NB4 (cell line): Measurements from ENCODE around the gene IL17D.

ENCODE experiments used
- DNase-seq: peaks from one replicate; pipeline ENCODE4 v3.0.0; 2010; ENCODE audit warnings: low read depth
- H3K4me3 ChIP-seq: one replicate; pipeline ENCODE4 v1.5.1; 2011; ENCODE audit warnings: mild to moderate bottlenecking, low read depth, low read length, moderate library complexity
- CTCF ChIP-seq: IDR thresholded peaks from one replicate; pipeline ENCODE4 v1.5.1; 2012; ENCODE audit warnings: low read depth, low read length
- MAX ChIP-seq: IDR thresholded peaks from 2 replicates; pipeline ENCODE4 v1.6.1; 2011; ENCODE audit warnings: low read depth, low read length
- MYC ChIP-seq: IDR thresholded peaks from 2 replicates; pipeline ENCODE4 v1.6.1; 2011; ENCODE audit warnings: low read depth, low read length
- POLR2A ChIP-seq: IDR thresholded peaks from 2 replicates; pipeline ENCODE4 v1.6.1; 2011; ENCODE audit warnings: mild to moderate bottlenecking; ENCODE audit not compliant: insufficient read length; ENCODE audit errors: extremely low read depth

IL17D gene

GRCh38 chr13:20749377-20749776 lies 45.9 kb downstream of the IL17D start:
- no peak overlapping the region for H3K4me3 ChIP-seq
- TF ChIP-seq POLR2A (no peak), MAX (no peak), MYC (no peak), CTCF (no peak)
- no peak for DNase-seq

GRCh38 chr13:20754009-20754408 lies 50.5 kb downstream of the IL17D start:
- TF ChIP-seq MAX (no peak), CTCF (no peak), POLR2A (no peak), MYC (no peak)
- no peak overlapping the region for H3K4me3 ChIP-seq
- DNase-seq = no peak

- no peak overlapping the region for H3K4me3 ChIP-seq
- DNase-seq = no peak
- no peak for TF ChIP-seq MAX
- TF ChIP-seq CTCF = no peak
- no peak for TF ChIP-seq POLR2A
- no peak for TF ChIP-seq MYC
Observed at GRCh38 chr13:20760872-20761271, 57.4 kb downstream of the IL17D start.

- no peak overlapping the region for H3K4me3 ChIP-seq
- TF ChIP-seq MYC (no peak), CTCF (no peak), POLR2A (no peak), MAX (no peak)
- no peak for DNase-seq
Observed at GRCh38 chr13:20767309-20767943, 63.9 kb downstream of the IL17D start.

GRCh38 chr13:20769091-20769490 lies 65.6 kb downstream of the IL17D start:
- TF ChIP-seq MAX = no peak
- no peak for TF ChIP-seq POLR2A
- no peak for TF ChIP-seq MYC
- TF ChIP-seq CTCF = no peak
- H3K4me3 ChIP-seq = no peak overlapping the region
- DNase-seq = no peak

- no peak for DNase-seq
- TF ChIP-seq MAX (no peak), CTCF (no peak), POLR2A (no peak), MYC (no peak)
- H3K4me3 ChIP-seq = no peak overlapping the region
Observed at GRCh38 chr13:20769834-20770233, 66.3 kb downstream of the IL17D start.
